Endothelial cell of umbilical vein (primary cell): ENCODE results near the gene ELP6.

Experiments
- CTCF ChIP-seq, 2 donors: IDR thresholded peaks; 1 replicate in 1 of 2; 2 replicates in 1 of 2; pipeline ENCODE4 v1.5.1; 2011; ENCODE audit warnings: low read length in 2 of 2, mild to moderate bottlenecking in 2 of 2, moderate library complexity in 2 of 2, control low read depth in 1 of 2, inconsistent platforms in 1 of 2, low read depth in 1 of 2; ENCODE audit not compliant: insufficient read depth in 1 of 2; ENCODE audit errors: extremely low read depth in 1 of 2
- EZH2 ChIP-seq: IDR thresholded peaks from 2 replicates; pipeline ENCODE4 v1.6.1; 2012; ENCODE audit warnings: borderline replicate concordance, low read depth, mild to moderate bottlenecking, moderate library complexity, low read length, inconsistent platforms; ENCODE audit not compliant: severe bottlenecking
- MAX ChIP-seq: IDR thresholded peaks from 2 replicates; pipeline ENCODE4 v1.6.1; 2011; ENCODE audit not compliant: insufficient read depth, insufficient read length
- POLR2A ChIP-seq: IDR thresholded peaks from 2 replicates; pipeline ENCODE4 v1.6.1; 2012; ENCODE audit warnings: low read depth, mild to moderate bottlenecking, control low read depth, low read length
- POLR2AphosphoS5 ChIP-seq: IDR thresholded peaks from 2 replicates; pipeline ENCODE4 v1.6.1; 2012; ENCODE audit warnings: low read depth, mild to moderate bottlenecking, control low read depth, low read length, moderate library complexity; ENCODE audit not compliant: insufficient read depth

- TF ChIP-seq EZH2 (no peak), CTCF (IDR thresholded peaks at IDR 0.05; ENCODE audit: extremely low read depth in 1 of 2, insufficient read depth in 1 of 2, low read depth in 1 of 2, low read length in 2 of 2) (no peak), POLR2A (no peak), MAX (no peak), POLR2AphosphoS5 (no peak)
Observed at GRCh38 chr3:47482366-47482765, 31.1 kb downstream of the ELP6 start.
